Measurements from ENCODE around the gene CCP110. TPM values are rescaled to one million over a fixed set of nuclear protein-coding genes. Genes with fewer than 3 reads are reported as not detected.
A peak's percentile ranks its signal among the peaks of the same experiment; 100 is the strongest.

CCP110 gene
- total and polyA plus RNA-seq, 8 donors = 22.3 to 60.7 (median 49.6) TPM

GRCh38 chr16:19499006-19499405, 24.7 kb upstream of the CCP110 start:
- Histone ChIP-seq H3K9me3 (no peaks in the 10 kb centered on the region), H3K27ac (no peak overlapping the region), H3K4me3 (no peak overlapping the region), H3K4me1 (no peaks in the 10 kb centered on the region), H3K27me3 (no peaks in the 10 kb centered on the region), H3K36me3 (peaks cover 0 to 94% of the 10 kb centered on the region in 2 donors)
- no peak for TF ChIP-seq CTCF (IDR thresholded peaks at IDR 0.05)
- no peak for DNase-seq
- intact Hi-C loops (cut with DNase I) = no loop called here
- ATAC-seq = no peak

GRCh38 chr16:19499481-19499880, 24.3 kb upstream of the CCP110 start:
- ATAC-seq = no peak
- no peaks in the 10 kb centered on the region for H3K4me1 ChIP-seq
- TF ChIP-seq CTCF (IDR thresholded peaks at IDR 0.05) = no peak
- H3K27me3 ChIP-seq = no peaks in the 10 kb centered on the region
- no peaks in the 10 kb centered on the region for H3K9me3 ChIP-seq
- H3K27ac ChIP-seq = no peak overlapping the region
- DNase-seq = no peak
- intact Hi-C loops (cut with DNase I) = no loop called here
- H3K36me3 ChIP-seq = peaks cover 0 to 94% of the 10 kb centered on the region in 2 donors
- no peak overlapping the region for H3K4me3 ChIP-seq

GRCh38 chr16:19502395-19503131, 21.2 kb upstream of the CCP110 start:
- no peaks in the 10 kb centered on the region for H3K4me1 ChIP-seq
- no peaks in the 10 kb centered on the region for H3K27me3 ChIP-seq
- DNase-seq = peak in 3 of 4 donors; percentile 51 to 82 (median 58)
- peak; percentile 76 to 78 for TF ChIP-seq CTCF (IDR thresholded peaks at IDR 0.05)
- intact Hi-C loops (cut with DNase I) = loop anchor here in 1 of 2 donors (5.0 kb wide), 1 partner anchor 115 kb away; no protein-coding TSS in a partner anchor
- H3K4me3 ChIP-seq = no peak overlapping the region
- peak; percentile 83 for ATAC-seq
- H3K36me3 ChIP-seq = peaks cover 0 to 99% of the 10 kb centered on the region in 2 donors
- H3K9me3 ChIP-seq = no peaks in the 10 kb centered on the region
- no peak overlapping the region for H3K27ac ChIP-seq

GRCh38 chr16:19503461-19504075, 20.2 kb upstream of the CCP110 start:
- Histone ChIP-seq H3K4me1 (no peaks in the 10 kb centered on the region), H3K36me3 (peaks cover 0 to 97% of the 10 kb centered on the region in 2 donors), H3K9me3 (no peaks in the 10 kb centered on the region), H3K27me3 (no peaks in the 10 kb centered on the region), H3K4me3 (no peak overlapping the region), H3K27ac (no peak overlapping the region)
- no peak for ATAC-seq
- no peak for TF ChIP-seq CTCF (IDR thresholded peaks at IDR 0.05)
- intact Hi-C loops (cut with DNase I) = loop anchor here in 1 of 2 donors (5.0 kb wide), 1 partner anchor 116 kb away; no protein-coding TSS in a partner anchor
- no peak for DNase-seq

- no peak overlapping the region for H3K4me3 ChIP-seq
- H3K36me3 ChIP-seq = peaks cover 0 to 96% of the 10 kb centered on the region in 2 donors
- DNase-seq = no peak
- H3K4me1 ChIP-seq = peaks cover 0 to 4% of the 10 kb centered on the region in 2 donors
- peak; percentile 14 for ATAC-seq
- H3K27ac ChIP-seq = no peak overlapping the region
- no peaks in the 10 kb centered on the region for H3K27me3 ChIP-seq
- H3K9me3 ChIP-seq = no peaks in the 10 kb centered on the region
- TF ChIP-seq CTCF (IDR thresholded peaks at IDR 0.05) = no peak
- intact Hi-C loops (cut with DNase I) = no loop called here
Observed at GRCh38 chr16:19505600-19506303, 18.0 kb upstream of the CCP110 start.
